H1 (cell line): ENCODE measurements around the gene TFAP2E. TPM values are rescaled to one million over a fixed set of nuclear protein-coding genes. Genes with fewer than 3 reads are reported as not detected.

Experiments
- CTCF ChIA-PET: fragments of 300-600 bp; sonication (Branson Sonifier 250); formaldehyde crosslinking; loops from one replicate; lab custom pipeline; 2021; ENCODE audit not compliant: partially characterized antibody; lab: Charles Lee
- POLR2A ChIA-PET: fragments of 300-600 bp; sonication (Branson Sonifier 250); formaldehyde crosslinking; loops from one replicate; lab custom pipeline; 2021; ENCODE audit warnings: inconsistent platforms; ENCODE audit not compliant: partially characterized antibody; lab: Charles Lee
- DNase-seq, 2 experiments: peaks; one replicate each; pipeline versions ENCODE4 v3.0.0 to v3.0.0-alpha.2; 2010 to 2022; ENCODE audit warnings: low spot score in 2 of 2, low read depth in 1 of 2, mixed read lengths in 1 of 2
- FAIRE-seq: peaks from 2 replicates; lab custom pipeline; 2011; peaks lifted over from hg19 to GRCh38; lab: Jason Lieb, UNC
- H2AFZ ChIP-seq: 2 replicates; pipeline ENCODE4 v1.8.1; 2012; ENCODE audit warnings: low read length, inconsistent platforms
- H2AK5ac ChIP-seq: 2 replicates; pipeline ENCODE4 v1.6.1; 2013; ENCODE audit warnings: low read depth, low read length
- H2BK120ac ChIP-seq: replicated peaks from 2 replicates; pipeline ENCODE3; 2013; ENCODE audit warnings: low read depth, low read length, inconsistent platforms
- H2BK12ac ChIP-seq: 2 replicates; pipeline ENCODE4 v1.6.1; 2013; ENCODE audit warnings: low read depth, low read length
- H2BK15ac ChIP-seq: 2 replicates; pipeline ENCODE4 v1.6.1; 2013; ENCODE audit warnings: low read length
- H2BK20ac ChIP-seq: 2 replicates; pipeline ENCODE4 v1.6.1; 2013; ENCODE audit warnings: low read length
- H2BK5ac ChIP-seq: 2 replicates; pipeline ENCODE4 v1.6.1; 2013; ENCODE audit warnings: low read depth, low read length
- H3K14ac ChIP-seq: 2 replicates; pipeline ENCODE4 v1.6.1; 2013; ENCODE audit warnings: inconsistent platforms; ENCODE audit not compliant: insufficient read length
- H3K18ac ChIP-seq: 2 replicates; pipeline ENCODE4 v1.6.1; 2013; ENCODE audit warnings: low read length; ENCODE audit errors: extremely low read depth
- H3K23ac ChIP-seq: 2 replicates; pipeline ENCODE4 v1.6.1; 2013; ENCODE audit warnings: inconsistent platforms; ENCODE audit not compliant: insufficient read length
- H3K23me2 ChIP-seq: 2 replicates; pipeline ENCODE4 v1.6.1; 2013; ENCODE audit warnings: low read depth, low read length
- H3K27ac ChIP-seq: 2 replicates; pipeline ENCODE4 v1.6.1; 2011; ENCODE audit warnings: low read depth, low read length, inconsistent platforms
- H3K27me3 ChIP-seq, 4 experiments: replicated peaks in 1 of 4; 1 replicate in 1 of 4; 2 replicates in 3 of 4; pipeline versions ENCODE4 v1.6.1 to v1.8.1; 2011 to 2013; ENCODE audit warnings: low read length in 3 of 4, mild to moderate bottlenecking in 3 of 4, inconsistent platforms in 2 of 4, mixed read lengths in 2 of 4, moderate library complexity in 1 of 4; ENCODE audit not compliant: control insufficient read depth in 3 of 4, insufficient read depth in 3 of 4; ENCODE audit errors: extremely low read depth in 1 of 4
- H3K36me3 ChIP-seq, 4 experiments: 2 replicates each; pipeline versions ENCODE4 v1.6.1 to v1.8.1; 2011 to 2013; ENCODE audit warnings: mild to moderate bottlenecking in 4 of 4, low read length in 3 of 4, moderate library complexity in 2 of 4, control low read depth in 1 of 4, inconsistent platforms in 1 of 4; ENCODE audit not compliant: insufficient read depth in 4 of 4, control insufficient read depth in 2 of 4
- H3K4ac ChIP-seq: replicated peaks from 2 replicates; pipeline ENCODE3; 2013; ENCODE audit warnings: low read length, low read depth, mixed read lengths, inconsistent platforms; ENCODE audit not compliant: insufficient read length
- H3K4me1 ChIP-seq, 4 experiments: replicated peaks in 1 of 4; 1 replicate in 1 of 4; 2 replicates in 3 of 4; pipeline versions ENCODE4 v1.6.1 to v1.8.1; 2011 to 2013; ENCODE audit warnings: low read length in 3 of 4, inconsistent platforms in 2 of 4, mixed read lengths in 1 of 4; ENCODE audit not compliant: insufficient read depth in 4 of 4, control insufficient read depth in 3 of 4
- H3K4me2 ChIP-seq, 2 experiments: 2 replicates each; pipeline versions ENCODE4 v1.6.1 to v1.8.1; 2011 to 2013; ENCODE audit warnings: low read depth in 2 of 2, low read length in 2 of 2, control low read depth in 1 of 2, inconsistent platforms in 1 of 2, mild to moderate bottlenecking in 1 of 2; ENCODE audit not compliant: insufficient read depth in 1 of 2
- H3K4me3 ChIP-seq, 4 experiments: fragments of 200-600, 300-600 bp in 1 of 4; sonication (generic), shearing (Covaris generic), sonication (Bioruptor Twin) in 1 of 4; 2 replicates each; pipeline versions ENCODE4 v1.5.1 to v1.8.1; 2011 to 2016; ENCODE audit warnings: low read length in 4 of 4, low read depth in 3 of 4, control low read depth in 2 of 4, inconsistent platforms in 2 of 4, mild to moderate bottlenecking in 2 of 4, mixed read lengths in 1 of 4, moderate library complexity in 1 of 4; ENCODE audit not compliant: insufficient read depth in 2 of 4; ENCODE audit errors: extremely low read depth in 1 of 4
- H3K56ac ChIP-seq: replicated peaks from 2 replicates; pipeline ENCODE3; 2013; ENCODE audit warnings: low read depth, mild to moderate bottlenecking, mixed read lengths, low read length, inconsistent platforms; ENCODE audit not compliant: insufficient read length
- H3K79me1 ChIP-seq: 2 replicates; pipeline ENCODE4 v1.6.1; 2013; ENCODE audit warnings: low read depth, low read length, control low read depth
- H3K79me2 ChIP-seq, 2 experiments: 2 replicates each; pipeline versions ENCODE4 v1.6.1 to v1.8.1; 2012 to 2013; ENCODE audit warnings: low read length in 2 of 2, mild to moderate bottlenecking in 2 of 2, inconsistent platforms in 1 of 2; ENCODE audit not compliant: insufficient read depth in 2 of 2, control insufficient read depth in 1 of 2
- H3K9ac ChIP-seq, 4 experiments: replicated peaks in 1 of 4; 1 replicate in 1 of 4; 2 replicates in 3 of 4; pipeline versions ENCODE4 v1.6.1 to v1.8.1; 2011 to 2013; ENCODE audit warnings: low read depth in 3 of 4, low read length in 3 of 4, control low read depth in 2 of 4, mild to moderate bottlenecking in 2 of 4, moderate library complexity in 2 of 4, inconsistent platforms in 1 of 4; ENCODE audit errors: extremely low read depth in 1 of 4
- H3K9me3 ChIP-seq, 2 experiments: 2 replicates each; pipeline versions ENCODE4 v1.6.1 to v1.8.1; 2012 to 2013; ENCODE audit warnings: mild to moderate bottlenecking in 2 of 2, moderate library complexity in 2 of 2, control low read depth in 1 of 2, inconsistent platforms in 1 of 2, low read depth in 1 of 2, low read length in 1 of 2, mixed read lengths in 1 of 2; ENCODE audit not compliant: insufficient read depth in 2 of 2
- H4K20me1 ChIP-seq, 2 experiments: replicated peaks in 1 of 2; 2 replicates each; pipeline versions ENCODE3 to v1.8.1; 2011 to 2013; ENCODE audit warnings: inconsistent platforms in 2 of 2, low read length in 2 of 2, mild to moderate bottlenecking in 1 of 2; ENCODE audit not compliant: insufficient read depth in 2 of 2, control insufficient read depth in 1 of 2
- H4K5ac ChIP-seq: 2 replicates; pipeline ENCODE4 v1.6.1; 2013; ENCODE audit warnings: low read length, low read depth, mixed read lengths, inconsistent platforms; ENCODE audit not compliant: insufficient read length
- H4K8ac ChIP-seq: 2 replicates; pipeline ENCODE4 v1.8.0; 2013; ENCODE audit warnings: mild to moderate bottlenecking, moderate library complexity, low read length, inconsistent platforms; ENCODE audit not compliant: insufficient read depth; ENCODE audit errors: extremely low read depth
- H4K91ac ChIP-seq: replicated peaks from 2 replicates; pipeline ENCODE3; 2013; ENCODE audit warnings: low read length, mixed read lengths, inconsistent platforms; ENCODE audit not compliant: insufficient read length
- ASH2L ChIP-seq: fragments of 200-600, 300-600 bp; sonication (generic); IDR thresholded peaks from one replicate; pipeline ENCODE4 v1.7.1; 2017; ENCODE audit warnings: low read length
- BACH1 ChIP-seq: IDR thresholded peaks from 2 replicates; pipeline ENCODE4 v1.6.1; 2012; ENCODE audit warnings: low read length, improper control_type of control experiment
- CHD2 ChIP-seq: IDR thresholded peaks from 2 replicates; pipeline ENCODE4 v1.6.1; 2012; ENCODE audit warnings: low read length, improper control_type of control experiment
- CREB1 ChIP-seq: IDR thresholded peaks from 2 replicates; pipeline ENCODE4 v1.6.1; 2012; ENCODE audit warnings: inconsistent platforms
- EP300 ChIP-seq, 2 experiments: IDR thresholded peaks; 1 replicate in 1 of 2; 2 replicates in 1 of 2; pipeline ENCODE4 v1.6.1; 2011 to 2012; ENCODE audit warnings: low read depth in 2 of 2, low read length in 2 of 2, mild to moderate bottlenecking in 2 of 2, borderline replicate concordance in 1 of 2, inconsistent platforms in 1 of 2, moderate library complexity in 1 of 2
- HDAC2 ChIP-seq, 2 experiments: fragments of 300-600 bp in 1 of 2; sonication (generic) in 1 of 2; IDR thresholded peaks; 2 replicates each; pipeline ENCODE4 v1.6.1; 2011 to 2012; ENCODE audit warnings: low read depth in 2 of 2, low read length in 2 of 2, mild to moderate bottlenecking in 2 of 2, moderate library complexity in 2 of 2, borderline replicate concordance in 1 of 2, inconsistent platforms in 1 of 2
- MAFK ChIP-seq: IDR thresholded peaks from 2 replicates; pipeline ENCODE4 v1.6.1; 2012; ENCODE audit warnings: low read depth, mild to moderate bottlenecking, improper control_type of control experiment, low read length
- PHF8 ChIP-seq: fragments of 200-600 bp; sonication (generic); conservative IDR thresholded peaks from 2 replicates; pipeline ENCODE4 v1.7.1; 2012; ENCODE audit warnings: low read depth, mild to moderate bottlenecking, inconsistent platforms, low read length, moderate library complexity
- POU5F1 ChIP-seq: IDR thresholded peaks from 2 replicates; pipeline ENCODE4 v1.6.1; 2011; ENCODE audit warnings: low read depth, mild to moderate bottlenecking, low read length, moderate library complexity
- RAD21 ChIP-seq, 2 experiments: IDR thresholded peaks in 1 of 2; conservative IDR thresholded peaks in 1 of 2; 2 replicates each; pipeline ENCODE4 v1.6.1; 2011; ENCODE audit warnings: low read depth in 2 of 2, low read length in 2 of 2, improper control_type of control experiment in 1 of 2, inconsistent platforms in 1 of 2, mild to moderate bottlenecking in 1 of 2, moderate library complexity in 1 of 2
- TAF1 ChIP-seq: IDR thresholded peaks from 2 replicates; pipeline ENCODE4 v1.6.1; 2011; ENCODE audit warnings: mild to moderate bottlenecking, low read depth, low read length
- TAF7 ChIP-seq: optimal IDR thresholded peaks from 2 replicates; pipeline ENCODE3; 2011; ENCODE audit warnings: low read depth, mild to moderate bottlenecking, inconsistent platforms, low read length, moderate library complexity, borderline replicate concordance
- WGBS, 2 experiments: shearing (Covaris generic) in 1 of 2; methylation state at CpG; one replicate each; pipeline versions ENCODE4 v1.1.6 to v1.1.7; 2013 to 2015; ENCODE audit warnings: low lambda C conversion rate in 2 of 2, mixed read lengths in 2 of 2, inconsistent platforms in 1 of 2, low coverage in 1 of 2, missing lambda C conversion rate in 1 of 2; ENCODE audit not compliant: insufficient replicate concordance in 2 of 2, insufficient coverage in 1 of 2, insufficient read length in 1 of 2; ENCODE audit errors: extremely low coverage in 1 of 2, missing lambda C conversion rate in 1 of 2; 5-methylcytosine and 5-hydroxymethylcytosine counted together
- polyA plus RNA-seq, 7 experiments: library from polyadenylated mRNA; depleted of rRNA in 3 of 7; stranded (reverse) in 5 of 7; unstranded in 2 of 7; fragments of >200 nt in 5 of 7; fragments of 200-250 nt in 2 of 7; gene quantifications; 1 replicate in 5 of 7; 2 replicates in 1 of 7; 4 replicates in 1 of 7; pipeline versions ENCODE4 v1.2.1 to v1.2.3, GENCODE V29; 2011 to 2013; ENCODE audit warnings: missing spikeins in 2 of 7, mixed read lengths in 2 of 7
- total RNA-seq: library from RNA; stranded (reverse); fragmentation: NEBNext Ultra II Directional; extraction: Animal tissue kit (Norgen Biotek cat#: 25700); gene quantifications from 2 replicates; pipeline ENCODE4 v1.2.1, GENCODE V29; 2021

Gene TFAP2E
- total and polyA plus RNA-seq, 2 of the 8 experiments (the other 6 are each of a cell fraction or from before 2014, with no cell fraction given): 0.24 to 0.50 TPM

GRCh38 chr1:35641233-35641866 lies 68.2 kb downstream of the TFAP2E start, which contains the start of gene PSMB2:
Gene PSMB2 (minus strand): TSS chr1:35641526. CDS start chr1:35641432, 94 bp downstream.
- no peak within 1 kb of the TSS for H3K23ac ChIP-seq
- H4K20me1 ChIP-seq: no peaks in the 10 kb centered on the region
- 2% methylated on average over 43 of the region's 43 CpGs; no CpG with 5 or more reads in 1 of the 2 experiments for WGBS, 2 experiments
- H4K5ac ChIP-seq: peak within 1 kb of the TSS; percentile 88
- no peaks in the 10 kb centered on the region for H3K9me3 ChIP-seq
- DNase-seq (peak; percentile 84 to 99), FAIRE-seq (peak; percentile 28)
- H3K4ac ChIP-seq: peak within 1 kb of the TSS; percentile 89
- H3K4me2 ChIP-seq: peak within 1 kb of the TSS; percentile 70 to 81
- H3K4me3 ChIP-seq: peak within 1 kb of the TSS; percentile 78 to 99 (median 90)
- no peak within 1 kb of the TSS for H3K14ac ChIP-seq
- peak within 1 kb of the TSS; percentile 92 for H2AFZ ChIP-seq
- H3K23me2 ChIP-seq: peaks cover 2% of the 10 kb centered on the region; the same call in 1 of the 2 replicates
- H3K36me3 ChIP-seq: peaks cover 0 to 4% (median 0%) of the 10 kb centered on the region in 4 experiments; a peak in 1 of 8 replicates
- no peak within 1 kb of the TSS for H2AK5ac ChIP-seq
- H3K56ac ChIP-seq: peak within 1 kb of the TSS; percentile 85
- no peak within 1 kb of the TSS; the same call in 1 of the 2 replicates for H2BK15ac ChIP-seq
- H2BK20ac ChIP-seq: no peak within 1 kb of the TSS
- H2BK12ac ChIP-seq: no peak within 1 kb of the TSS; the same call in 1 of the 2 replicates
- peak within 1 kb of the TSS; percentile 92 for H3K18ac ChIP-seq
- CTCF ChIA-PET: no interaction called here
- H3K27ac ChIP-seq: peak within 1 kb of the TSS; percentile 88
- H2BK120ac ChIP-seq: no peak within 1 kb of the TSS
- no peaks in the 10 kb centered on the region for H3K27me3 ChIP-seq
- H3K4me1 ChIP-seq: no peaks in the 10 kb centered on the region
- peak within 1 kb of the TSS; percentile 96 to 100 (median 98) for H3K9ac ChIP-seq
- peaks cover 14 to 48% of the 10 kb centered on the region in 2 experiments for H3K79me2 ChIP-seq
- POLR2A ChIA-PET: interaction anchor here (0.6 to 1.7 kb wide), 7 partner anchors 9 to 290 kb away, joined by 3 to 5 read pairs (median 3); partner anchors contain the start of gene AGO3
- peak within 1 kb of the TSS; percentile 99 for H4K8ac ChIP-seq
- H4K91ac ChIP-seq: peak within 1 kb of the TSS; percentile 85
- H2BK5ac ChIP-seq: peak within 1 kb of the TSS; percentile 93
- H3K79me1 ChIP-seq: peaks cover 3% of the 10 kb centered on the region; the same call in 1 of the 2 replicates
- TF ChIP-seq EP300 (IDR thresholded peaks at IDR 0.05; ENCODE audit: borderline replicate concordance in 1 of 2, low read depth in 2 of 2, low read length in 2 of 2) (no peak; a peak in 1 of 3 replicates), PHF8 (peak; percentile 93), MAFK (peak; percentile 26; the same call in 1 of the 2 replicates), CHD2 (peak; percentile 97), POU5F1 (no peak), CREB1 (peak; percentile 99), RAD21 (IDR thresholded peaks at IDR 0.05 in 1 of 2, conservative IDR thresholded peaks at IDR 0.05 in 1 of 2; ENCODE audit: low read depth in 2 of 2, low read length in 2 of 2) (no peak), TAF7 (peak; percentile 58), ASH2L (peak; percentile 88), HDAC2 (IDR thresholded peaks at IDR 0.05; ENCODE audit: borderline replicate concordance in 1 of 2, low read depth in 2 of 2, low read length in 2 of 2) (peak in 1 of 2 experiments; percentile 50; a peak in 2 of 4 replicates), TAF1 (peak; percentile 98), BACH1 (peak; percentile 67)
